SK-N-SH (cell line): ENCODE measurements around the gene IRF2BP1. TPM values are rescaled to one million over a fixed set of nuclear protein-coding genes. Genes with fewer than 3 reads are reported as not detected.

Source experiments
- CTCF ChIA-PET: fragments of 300-600, 350-600 bp; formaldehyde crosslinking; extraction: SDS; loops from one replicate; lab custom pipeline; 2021; lab: Yijun Ruan, JAX
- POLR2A ChIA-PET: fragments of 350-600 bp; sonication (Branson Sonifier 250); formaldehyde crosslinking; extraction: SDS; loops from one replicate; lab custom pipeline; 2020; ENCODE audit warnings: antibody characterized with exemption, inconsistent platforms; lab: Yijun Ruan, JAX
- DNase-seq: peaks from one replicate; pipeline ENCODE4 v3.0.0; 2012
- H2AFZ ChIP-seq: fragments of 200-600 bp; sonication (generic); 2 replicates; pipeline ENCODE4 v1.8.1; 2016; ENCODE audit warnings: antibody characterized with exemption, mild to moderate bottlenecking, low read depth
- H3F3A ChIP-seq: fragments of 200-600 bp; sonication (generic); replicated peaks from 2 replicates; pipeline ENCODE3; 2016; ENCODE audit warnings: antibody characterized with exemption, mild to moderate bottlenecking; ENCODE audit not compliant: insufficient read depth
- H3K27ac ChIP-seq, 2 experiments: fragments of 200-500 bp in 1 of 2; fragments of 200-600 bp in 1 of 2; sonication (Bioruptor generic) in 1 of 2; sonication (generic), shearing (Covaris generic) in 1 of 2; 2 replicates each; pipeline versions ENCODE4 v1.5.1 to v1.6.1; 2014 to 2016; ENCODE audit warnings: low read depth in 2 of 2, inconsistent platforms in 1 of 2, low read length in 1 of 2, mild to moderate bottlenecking in 1 of 2, mixed read lengths in 1 of 2
- H3K27me3 ChIP-seq: fragments of 200-600 bp; sonication (generic), shearing (Covaris generic); 2 replicates; pipeline ENCODE4 v1.6.1; 2016; ENCODE audit warnings: mixed run types; ENCODE audit not compliant: insufficient read depth
- H3K36me3 ChIP-seq, 2 experiments: fragments of 200-500 bp in 1 of 2; fragments of 200-600 bp in 1 of 2; sonication (Bioruptor generic) in 1 of 2; sonication (generic) in 1 of 2; replicated peaks in 1 of 2; 2 replicates each; pipeline versions ENCODE3 to v1.5.1; 2014 to 2016; ENCODE audit warnings: low read length in 1 of 2, mild to moderate bottlenecking in 1 of 2; ENCODE audit not compliant: insufficient read depth in 2 of 2, control insufficient read depth in 1 of 2
- H3K4me1 ChIP-seq, 2 experiments: fragments of 200-500 bp in 1 of 2; fragments of 200-600 bp in 1 of 2; sonication (Bioruptor generic) in 1 of 2; sonication (generic), shearing (Covaris generic) in 1 of 2; 2 replicates each; pipeline versions ENCODE4 v1.5.1 to v1.6.1; 2014 to 2016; ENCODE audit warnings: low read depth in 1 of 2, low read length in 1 of 2, mixed run types in 1 of 2; ENCODE audit not compliant: insufficient read depth in 2 of 2, control insufficient read depth in 1 of 2
- H3K4me2 ChIP-seq: fragments of 200-600 bp; sonication (generic), shearing (Covaris generic); 2 replicates; pipeline ENCODE4 v1.6.1; 2017; ENCODE audit warnings: mixed run types
- H3K4me3 ChIP-seq, 2 experiments: fragments of 200-500 bp in 1 of 2; fragments of 200-600 bp in 1 of 2; sonication (Bioruptor generic) in 1 of 2; sonication (generic), shearing (Covaris generic) in 1 of 2; 2 replicates each; pipeline versions ENCODE4 v1.5.1 to v1.8.1; 2014 to 2016; ENCODE audit warnings: low read depth in 2 of 2, inconsistent platforms in 1 of 2, low read length in 1 of 2, mild to moderate bottlenecking in 1 of 2, mixed read lengths in 1 of 2, moderate library complexity in 1 of 2
- H3K79me2 ChIP-seq: fragments of 200-600 bp; sonication (generic); 2 replicates; pipeline ENCODE4 v1.8.1; 2017; ENCODE audit warnings: mild to moderate bottlenecking; ENCODE audit not compliant: insufficient read depth
- H3K9ac ChIP-seq: fragments of 200-600 bp; sonication (generic); 2 replicates; pipeline ENCODE4 v1.6.1; 2017; ENCODE audit warnings: mixed run types
- H3K9me2 ChIP-seq: fragments of 200-600 bp; sonication (generic); 2 replicates; pipeline ENCODE4 v1.6.1; 2017; ENCODE audit warnings: mixed run types
- H3K9me3 ChIP-seq: fragments of 200-600 bp; sonication (generic); 2 replicates; pipeline ENCODE4 v1.6.1; 2017; ENCODE audit warnings: mixed run types, mild to moderate bottlenecking, moderate library complexity
- H4K20me1 ChIP-seq: fragments of 200-600 bp; sonication (generic); 2 replicates; pipeline ENCODE4 v1.6.1; 2017; ENCODE audit warnings: mild to moderate bottlenecking, mixed run types; ENCODE audit not compliant: insufficient read depth
- EP300 ChIP-seq, 2 experiments: IDR thresholded peaks; 2 replicates each; pipeline versions ENCODE4 v1.4.0 to v1.6.1; 2012; ENCODE audit warnings: borderline replicate concordance in 1 of 2, low read depth in 1 of 2, low read length in 1 of 2
- FOSL2 ChIP-seq: IDR thresholded peaks from 2 replicates; pipeline ENCODE4 v1.4.0; 2012; ENCODE audit warnings: low read depth, mild to moderate bottlenecking, moderate library complexity, borderline replicate concordance
- GABPA ChIP-seq: IDR thresholded peaks from 2 replicates; pipeline ENCODE4 v1.4.0; 2012; ENCODE audit warnings: low read depth, mild to moderate bottlenecking
- GATA2 ChIP-seq: sonication (generic); formaldehyde crosslinking; IDR thresholded peaks from 2 replicates; pipeline ENCODE4 v1.5.0; 2020; ENCODE audit warnings: mild to moderate bottlenecking, missing genetic modification reagents
- JUND ChIP-seq: IDR thresholded peaks from 2 replicates; pipeline ENCODE4 v1.4.0; 2012
- NFIC ChIP-seq: IDR thresholded peaks from 2 replicates; pipeline ENCODE4 v1.4.0; 2012; ENCODE audit warnings: borderline replicate concordance
- NRF1 ChIP-seq: IDR thresholded peaks from 2 replicates; pipeline ENCODE4 v1.6.1; 2012; ENCODE audit warnings: low read depth, mild to moderate bottlenecking, low read length
- TCF12 ChIP-seq: IDR thresholded peaks from 2 replicates; pipeline ENCODE4 v1.4.0; 2012
- YY1 ChIP-seq: IDR thresholded peaks from 2 replicates; pipeline ENCODE4 v1.4.0; 2012; ENCODE audit warnings: low read depth, mild to moderate bottlenecking
- WGBS: methylation state at CpG from one replicate; pipeline ENCODE4 v1.1.6; 2017; ENCODE audit warnings: low lambda C conversion rate; 5-methylcytosine and 5-hydroxymethylcytosine counted together
- polyA plus RNA-seq, 3 experiments: library from polyadenylated mRNA; depleted of rRNA; stranded (reverse); fragments of >200 nt; gene quantifications; 2 replicates each; pipeline ENCODE4 v1.2.3, GENCODE V29; 2012
- TF ChIP-seq, protein P1 (sequence below): IDR thresholded peaks from 2 replicates; pipeline ENCODE4 v1.4.0; 2012; ENCODE audit warnings: low read depth, borderline replicate concordance
- TF ChIP-seq, protein P2 (sequence below): IDR thresholded peaks from 2 replicates; pipeline ENCODE4 v1.4.0; 2012; ENCODE audit warnings: low read depth, borderline replicate concordance
- TF ChIP-seq, protein P3 (sequence below): IDR thresholded peaks from 2 replicates; pipeline ENCODE4 v1.4.0; 2012; ENCODE audit warnings: low read depth

IRF2BP1 gene
- polyA plus RNA-seq, 1 of the 3 experiments (the other 2 are of a cell fraction) = 16.8 TPM

DNA sequence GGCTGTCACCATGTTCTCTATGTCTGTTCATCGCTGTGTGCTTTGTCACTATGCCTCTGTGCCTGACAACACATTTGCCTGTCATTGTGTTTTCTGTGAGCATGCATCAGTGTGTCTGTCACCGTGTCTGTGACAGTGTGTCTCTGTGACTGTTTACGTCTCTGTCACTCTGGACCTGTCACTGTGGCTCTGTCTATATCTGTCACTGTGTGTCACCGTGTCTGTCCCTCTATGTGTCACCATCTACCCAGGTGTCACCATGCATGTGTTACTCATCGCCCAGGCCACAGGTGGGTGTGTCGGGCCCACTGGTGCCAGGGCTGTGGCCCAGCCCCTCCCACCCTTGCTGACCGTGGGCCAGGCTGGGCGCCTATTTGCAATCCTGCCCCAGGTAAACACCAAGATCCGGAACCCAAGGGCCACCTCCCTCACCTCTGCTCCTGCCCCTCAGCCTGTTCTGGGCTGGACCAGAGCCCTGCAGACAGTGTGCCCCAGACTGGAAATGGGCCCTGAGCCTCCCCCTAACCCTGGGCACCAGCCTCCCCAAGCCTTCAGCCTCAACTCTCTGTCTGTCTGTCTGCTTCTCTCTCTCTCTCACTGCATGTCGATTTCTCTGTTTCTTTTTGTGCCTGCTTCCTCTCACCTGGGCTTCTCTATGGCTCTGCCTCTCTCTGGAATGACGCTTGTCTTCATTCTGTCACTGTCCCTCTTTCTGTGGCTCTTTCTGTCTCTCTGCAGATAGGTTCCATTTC is 7.7 kb downstream of the IRF2BP1 start:
- Histone ChIP-seq H3K27ac (no peak overlapping the region), H3K27me3 (no peaks in the 10 kb centered on the region), H3K4me2 (no peak overlapping the region), H3K79me2 (peaks cover 6% of the 10 kb centered on the region; the same call in 1 of the 2 replicates), H2AFZ (no peak overlapping the region), H3F3A (peaks cover 3% of the 10 kb centered on the region), H3K36me3 (peaks cover 0 to 14% of the 10 kb centered on the region in 2 experiments), H3K4me3 (no peak overlapping the region), H3K9ac (no peak overlapping the region), H4K20me1 (peaks cover 15% of the 10 kb centered on the region), H3K9me3 (no peaks in the 10 kb centered on the region), H3K9me2 (no peaks in the 10 kb centered on the region), H3K4me1 (peaks cover 3 to 16% of the 10 kb centered on the region in 2 experiments; a peak in 1 of 4 replicates)
- WGBS = 73% methylated on average over 10 of the region's 11 CpGs
- TF ChIP-seq, protein P1, sequence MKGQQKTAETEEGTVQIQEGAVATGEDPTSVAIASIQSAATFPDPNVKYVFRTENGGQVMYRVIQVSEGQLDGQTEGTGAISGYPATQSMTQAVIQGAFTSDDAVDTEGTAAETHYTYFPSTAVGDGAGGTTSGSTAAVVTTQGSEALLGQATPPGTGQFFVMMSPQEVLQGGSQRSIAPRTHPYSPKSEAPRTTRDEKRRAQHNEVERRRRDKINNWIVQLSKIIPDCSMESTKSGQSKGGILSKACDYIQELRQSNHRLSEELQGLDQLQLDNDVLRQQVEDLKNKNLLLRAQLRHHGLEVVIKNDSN = no peak
- TF ChIP-seq YY1 = no peak
- TF ChIP-seq NFIC = no peak
- TF ChIP-seq, protein P2, sequence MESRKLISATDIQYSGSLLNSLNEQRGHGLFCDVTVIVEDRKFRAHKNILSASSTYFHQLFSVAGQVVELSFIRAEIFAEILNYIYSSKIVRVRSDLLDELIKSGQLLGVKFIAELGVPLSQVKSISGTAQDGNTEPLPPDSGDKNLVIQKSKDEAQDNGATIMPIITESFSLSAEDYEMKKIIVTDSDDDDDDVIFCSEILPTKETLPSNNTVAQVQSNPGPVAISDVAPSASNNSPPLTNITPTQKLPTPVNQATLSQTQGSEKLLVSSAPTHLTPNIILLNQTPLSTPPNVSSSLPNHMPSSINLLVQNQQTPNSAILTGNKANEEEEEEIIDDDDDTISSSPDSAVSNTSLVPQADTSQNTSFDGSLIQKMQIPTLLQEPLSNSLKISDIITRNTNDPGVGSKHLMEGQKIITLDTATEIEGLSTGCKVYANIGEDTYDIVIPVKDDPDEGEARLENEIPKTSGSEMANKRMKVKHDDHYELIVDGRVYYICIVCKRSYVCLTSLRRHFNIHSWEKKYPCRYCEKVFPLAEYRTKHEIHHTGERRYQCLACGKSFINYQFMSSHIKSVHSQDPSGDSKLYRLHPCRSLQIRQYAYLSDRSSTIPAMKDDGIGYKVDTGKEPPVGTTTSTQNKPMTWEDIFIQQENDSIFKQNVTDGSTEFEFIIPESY = no peak
- no peak for TF ChIP-seq GABPA
- TF ChIP-seq NRF1 = no peak
- TF ChIP-seq, protein P3, sequence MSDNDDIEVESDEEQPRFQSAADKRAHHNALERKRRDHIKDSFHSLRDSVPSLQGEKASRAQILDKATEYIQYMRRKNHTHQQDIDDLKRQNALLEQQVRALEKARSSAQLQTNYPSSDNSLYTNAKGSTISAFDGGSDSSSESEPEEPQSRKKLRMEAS = no peak
- TF ChIP-seq JUND = no peak
- TF ChIP-seq FOSL2 = no peak
- TF ChIP-seq GATA2 = no peak
- DNase-seq = no peak
- CTCF ChIA-PET = interaction anchor here (8.7 to 9.9 kb wide), 2 partner anchors 10 to 62 kb away, joined by 121 to 130 read pairs; partner anchors contain the start of genes FOXA3, RSPH6A and SYMPK
- POLR2A ChIA-PET = no interaction called here

DNA sequence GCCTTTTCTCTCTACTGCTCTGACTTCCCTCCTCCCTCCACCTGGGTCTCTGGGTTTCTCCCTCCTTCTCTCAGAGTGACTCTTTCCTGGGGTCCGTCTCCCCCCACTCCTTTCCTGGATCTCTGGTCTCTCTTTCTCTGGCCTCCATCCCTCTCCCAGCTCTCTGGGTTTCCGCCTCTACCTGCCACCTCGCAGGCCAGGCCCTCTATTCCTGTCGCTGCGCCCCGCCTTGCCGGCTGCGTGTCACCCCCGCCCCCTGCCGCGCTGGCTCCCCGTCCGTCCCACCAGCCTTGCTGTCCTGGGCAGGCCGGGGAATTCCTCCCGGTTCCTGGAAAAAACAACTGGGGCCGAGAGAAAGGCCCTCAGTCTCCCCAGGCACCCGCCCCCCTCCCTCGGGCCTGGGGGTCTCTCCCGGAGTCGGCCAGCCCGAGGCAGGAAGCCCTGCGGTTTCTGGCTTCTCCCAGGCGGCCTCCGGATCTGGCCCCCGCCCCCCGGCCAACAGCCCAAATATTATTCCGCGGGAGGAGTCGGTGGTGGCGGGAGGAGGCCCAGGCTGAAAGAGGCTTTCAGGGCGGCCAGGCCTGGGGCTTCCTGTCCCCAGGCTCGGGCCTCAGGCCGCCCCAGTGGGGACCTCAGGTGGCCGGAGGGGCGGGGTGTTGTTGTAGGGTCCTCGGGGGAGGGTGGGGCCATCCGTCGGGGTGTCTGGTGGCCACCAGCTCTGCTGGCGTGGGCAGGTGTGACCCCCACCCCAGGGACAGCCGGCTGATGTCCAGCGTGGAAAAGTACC is 9.3 kb downstream of the IRF2BP1 start:
- POLR2A ChIA-PET = no interaction called here

More for the DNA sequence above, 9.3 kb downstream of the IRF2BP1 start:
- Histone ChIP-seq H3K79me2 (no peaks in the 10 kb centered on the region), H3K27me3 (no peaks in the 10 kb centered on the region), H3K9ac (no peak overlapping the region), H3K9me2 (no peaks in the 10 kb centered on the region), H3F3A (no peaks in the 10 kb centered on the region), H3K9me3 (no peaks in the 10 kb centered on the region), H2AFZ (no peak overlapping the region), H3K4me1 (no peaks in the 10 kb centered on the region), H3K36me3 (peaks cover 0 to 2% of the 10 kb centered on the region in 2 experiments), H4K20me1 (no peaks in the 10 kb centered on the region), H3K4me3 (no peak overlapping the region), H3K4me2 (no peak overlapping the region), H3K27ac (no peak overlapping the region)
- TF ChIP-seq, protein P1 = no peak
- TF ChIP-seq TCF12 (no peak), EP300 (IDR thresholded peaks at IDR 0.05; ENCODE audit: borderline replicate concordance in 1 of 2, low read depth in 1 of 2, low read length in 1 of 2) (no peak)
- CTCF ChIA-PET = interaction anchor here (0.8 kb wide), 1 partner anchor 140 kb away, joined by 3 read pairs; no protein-coding TSS in a partner anchor
- peak; percentile 35 for DNase-seq
- WGBS = 85% methylated on average over 39 of the region's 41 CpGs
